ENCODE results near the gene HHLA2. TPM values are rescaled to one million over a fixed set of nuclear protein-coding genes. Genes with fewer than 3 reads are reported as not detected.

Gene HHLA2
- total RNA-seq, 6 experiments from 2014 or later, result not detected

GRCh38 chr3:108404368-108404767 lies 108.0 kb downstream of the HHLA2 start:
- H3K4me1 Mint-ChIP-seq (ENCODE audit: low read depth), result peaks cover 41% of the 10 kb centered on the region
- no peak for DNase-seq
- H3K27ac Mint-ChIP-seq, result peak overlapping the region; percentile 22; the same call in 1 of the 2 replicates
- H3K36me3 Mint-ChIP-seq (ENCODE audit: low read depth), result no peaks in the 10 kb centered on the region
- no peak for TF ChIP-seq CTCF (IDR thresholded peaks at IDR 0.05)
- H3K27me3 Mint-ChIP-seq (ENCODE audit: insufficient read depth), result peaks cover 4% of the 10 kb centered on the region; the same call in 1 of the 2 replicates
- H3K4me3 Mint-ChIP-seq, result no peak overlapping the region
- H3K9me3 Mint-ChIP-seq, result no peaks in the 10 kb centered on the region

- Mint-ChIP-seq H3K4me3 (no peak overlapping the region), H3K9me3 (no peaks in the 10 kb centered on the region), H3K36me3 (ENCODE audit: low read depth) (no peaks in the 10 kb centered on the region), H3K4me1 (ENCODE audit: low read depth) (peaks cover 41% of the 10 kb centered on the region), H3K27me3 (ENCODE audit: insufficient read depth) (peaks cover 2% of the 10 kb centered on the region; the same call in 1 of the 2 replicates), H3K27ac (no peak overlapping the region)
- no peak for DNase-seq
- no peak for TF ChIP-seq CTCF (IDR thresholded peaks at IDR 0.05)
Measured at GRCh38 chr3:108406063-108406660, 109.8 kb downstream of the HHLA2 start.

- DNase-seq, result peak; percentile 38
- H3K27me3 Mint-ChIP-seq (ENCODE audit: insufficient read depth), result peaks cover 2% of the 10 kb centered on the region; the same call in 1 of the 2 replicates
- no peaks in the 10 kb centered on the region for H3K9me3 Mint-ChIP-seq
- H3K27ac Mint-ChIP-seq, result no peak overlapping the region
- H3K36me3 Mint-ChIP-seq (ENCODE audit: low read depth), result no peaks in the 10 kb centered on the region
- peak; percentile 78 for TF ChIP-seq CTCF (IDR thresholded peaks at IDR 0.05)
- peaks cover 41% of the 10 kb centered on the region for H3K4me1 Mint-ChIP-seq (ENCODE audit: low read depth)
- no peak overlapping the region for H3K4me3 Mint-ChIP-seq
Measured at GRCh38 chr3:108406661-108407206, 110.4 kb downstream of the HHLA2 start.

- no peak for DNase-seq
- Mint-ChIP-seq H3K27me3 (ENCODE audit: insufficient read depth) (peaks cover 2% of the 10 kb centered on the region; the same call in 1 of the 2 replicates), H3K9me3 (no peaks in the 10 kb centered on the region), H3K4me1 (ENCODE audit: low read depth) (peaks cover 41% of the 10 kb centered on the region), H3K4me3 (no peak overlapping the region), H3K36me3 (ENCODE audit: low read depth) (no peaks in the 10 kb centered on the region), H3K27ac (no peak overlapping the region)
- no peak for TF ChIP-seq CTCF (IDR thresholded peaks at IDR 0.05)
Measured at GRCh38 chr3:108407886-108408285, 111.5 kb downstream of the HHLA2 start.

- Mint-ChIP-seq H3K36me3 (ENCODE audit: low read depth) (no peaks in the 10 kb centered on the region), H3K9me3 (no peaks in the 10 kb centered on the region), H3K4me1 (ENCODE audit: low read depth) (peaks cover 40% of the 10 kb centered on the region), H3K4me3 (no peak overlapping the region), H3K27me3 (ENCODE audit: insufficient read depth) (peaks cover 2% of the 10 kb centered on the region; the same call in 1 of the 2 replicates), H3K27ac (no peak overlapping the region)
- no peak for DNase-seq
- no peak for TF ChIP-seq CTCF (IDR thresholded peaks at IDR 0.05)
Measured at GRCh38 chr3:108408883-108409799, 112.8 kb downstream of the HHLA2 start.
